SK-N-SH treated with all-trans-retinoic acid at 6 μM for 48 hours (cell line): ENCODE results near the gene NFAT5.

Source experiments
- ATAC-seq: fragments of 200-7000 bp; cut with Tn5 transposase; 3 replicates; pipeline ENCODE4 v1.9.1; 2020; ENCODE audit warnings: mild to moderate bottlenecking, moderate library complexity
- BACH2 ChIP-seq: fragments of 250-450 bp; sonication (Bioruptor Pico); IDR thresholded peaks from 2 replicates; pipeline ENCODE4 v1.9.0; 2021; ENCODE audit warnings: mild to moderate bottlenecking, borderline replicate concordance
- ESRRG ChIP-seq: fragments of 250-450 bp; sonication (Bioruptor Pico); IDR thresholded peaks from 2 replicates; pipeline ENCODE4 v1.6.1; 2021; ENCODE audit warnings: mild to moderate bottlenecking
- GLIS3 ChIP-seq: fragments of 250-450 bp; sonication (Bioruptor Pico); IDR thresholded peaks from 2 replicates; pipeline ENCODE4 v1.5.0; 2020; ENCODE audit warnings: mild to moderate bottlenecking, moderate library complexity
- ISL1 ChIP-seq: fragments of 250-450 bp; sonication (Bioruptor Pico); IDR thresholded peaks from 2 replicates; pipeline ENCODE4 v2.1.2; 2022; ENCODE audit warnings: mild to moderate bottlenecking, moderate library complexity
- OSR1 ChIP-seq: fragments of 250-450 bp; sonication (Bioruptor Pico); IDR thresholded peaks from 2 replicates; pipeline ENCODE4 v1.8.0; 2022; ENCODE audit warnings: moderate library complexity, mild to moderate bottlenecking, inconsistent platforms
- RARB ChIP-seq: fragments of 250-450 bp; sonication (Bioruptor Pico); IDR thresholded peaks from 2 replicates; pipeline ENCODE4 v1.8.0; 2021; ENCODE audit warnings: mild to moderate bottlenecking, moderate library complexity
- SNAI2 ChIP-seq: fragments of 250-450 bp; sonication (Bioruptor Pico); IDR thresholded peaks from 2 replicates; pipeline ENCODE4 v1.5.0; 2020; ENCODE audit warnings: mild to moderate bottlenecking, moderate library complexity
- TCF4 ChIP-seq: fragments of 250-450 bp; sonication (Bioruptor Pico); IDR thresholded peaks from 2 replicates; pipeline ENCODE4 v1.8.0; 2021; ENCODE audit warnings: mild to moderate bottlenecking, moderate library complexity, borderline replicate concordance
- ZC3H10 ChIP-seq: fragments of 250-450 bp; sonication (Bioruptor Pico); IDR thresholded peaks from 2 replicates; pipeline ENCODE4 v1.5.1; 2021; ENCODE audit warnings: mild to moderate bottlenecking, moderate library complexity
- ZNF565 ChIP-seq: fragments of 450-650 bp; formaldehyde crosslinking; conservative IDR thresholded peaks from 2 replicates; pipeline ENCODE4 v1.5.0; 2020; ENCODE audit warnings: low read depth, mild to moderate bottlenecking, moderate library complexity
- ZNF70 ChIP-seq: fragments of 450-650 bp; formaldehyde crosslinking; IDR thresholded peaks from 2 replicates; pipeline ENCODE4 v1.5.0; 2020; ENCODE audit warnings: mild to moderate bottlenecking, moderate library complexity
- ZNF8 ChIP-seq: fragments of 450-650 bp; formaldehyde crosslinking; IDR thresholded peaks from 2 replicates; pipeline ENCODE4 v1.5.0; 2020; ENCODE audit warnings: mild to moderate bottlenecking, moderate library complexity
- TF ChIP-seq, protein P1 (sequence below): fragments of 250-450 bp; sonication (Bioruptor Pico); IDR thresholded peaks from 2 replicates; pipeline ENCODE4 v1.8.0; 2020; ENCODE audit warnings: mild to moderate bottlenecking, moderate library complexity, borderline replicate concordance
- TF ChIP-seq, protein P2 (sequence below): fragments of 250-450 bp; sonication (Bioruptor Pico); IDR thresholded peaks from 2 replicates; pipeline ENCODE4 v1.5.1; 2021; ENCODE audit warnings: mild to moderate bottlenecking, moderate library complexity
- TF ChIP-seq, protein P3 (sequence below): fragments of 250-450 bp; sonication (Bioruptor Pico); IDR thresholded peaks from 2 replicates; pipeline ENCODE4 v1.5.0; 2020; ENCODE audit warnings: mild to moderate bottlenecking, moderate library complexity
- TF ChIP-seq, protein P4 (sequence below): fragments of 250-450 bp; sonication (Bioruptor Pico); IDR thresholded peaks from 2 replicates; pipeline ENCODE4 v1.8.0; 2021; ENCODE audit warnings: low read depth, mild to moderate bottlenecking, moderate library complexity, borderline replicate concordance
- TF ChIP-seq, protein P5 (sequence below): fragments of 250-450 bp; sonication (Bioruptor Pico); IDR thresholded peaks from 2 replicates; pipeline ENCODE4 v1.5.1; 2020; ENCODE audit warnings: low read depth, mild to moderate bottlenecking, moderate library complexity

Gene NFAT5

DNA sequence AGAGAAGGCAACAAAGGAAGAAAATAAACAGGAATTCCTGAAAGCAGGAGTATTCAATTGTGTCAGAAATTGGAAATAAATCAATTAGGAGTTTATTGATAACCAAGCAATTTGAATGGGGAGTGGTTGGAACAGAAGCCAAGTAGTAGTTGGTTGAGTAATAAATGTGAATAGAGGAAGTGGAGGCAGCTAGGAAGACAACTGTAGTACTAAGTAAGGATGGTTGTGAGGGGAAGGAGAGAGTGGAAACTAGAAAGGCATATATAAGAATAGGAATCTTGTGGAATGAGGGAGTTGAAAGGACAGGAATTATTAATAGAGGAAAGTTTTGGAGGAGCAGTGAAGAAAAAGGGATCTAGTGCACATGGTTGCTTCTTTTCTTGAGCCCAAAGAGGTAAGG, 34.4 kb downstream of the NFAT5 start:
- ATAC-seq: no peak
- TF ChIP-seq ESRRG: no peak
- no peak for TF ChIP-seq BACH2 (CRISPR knock-in tag)
- TF ChIP-seq ZNF565 (CRISPR knock-in tag): no peak
- no peak for TF ChIP-seq ZNF8 (CRISPR knock-in tag)
- no peak for TF ChIP-seq OSR1 (CRISPR knock-in tag)
- TF ChIP-seq ZC3H10 (CRISPR knock-in tag): no peak
- no peak for TF ChIP-seq GLIS3 (CRISPR knock-in tag)
- no peak for TF ChIP-seq TCF4 (CRISPR knock-in tag)
- TF ChIP-seq, protein P1, sequence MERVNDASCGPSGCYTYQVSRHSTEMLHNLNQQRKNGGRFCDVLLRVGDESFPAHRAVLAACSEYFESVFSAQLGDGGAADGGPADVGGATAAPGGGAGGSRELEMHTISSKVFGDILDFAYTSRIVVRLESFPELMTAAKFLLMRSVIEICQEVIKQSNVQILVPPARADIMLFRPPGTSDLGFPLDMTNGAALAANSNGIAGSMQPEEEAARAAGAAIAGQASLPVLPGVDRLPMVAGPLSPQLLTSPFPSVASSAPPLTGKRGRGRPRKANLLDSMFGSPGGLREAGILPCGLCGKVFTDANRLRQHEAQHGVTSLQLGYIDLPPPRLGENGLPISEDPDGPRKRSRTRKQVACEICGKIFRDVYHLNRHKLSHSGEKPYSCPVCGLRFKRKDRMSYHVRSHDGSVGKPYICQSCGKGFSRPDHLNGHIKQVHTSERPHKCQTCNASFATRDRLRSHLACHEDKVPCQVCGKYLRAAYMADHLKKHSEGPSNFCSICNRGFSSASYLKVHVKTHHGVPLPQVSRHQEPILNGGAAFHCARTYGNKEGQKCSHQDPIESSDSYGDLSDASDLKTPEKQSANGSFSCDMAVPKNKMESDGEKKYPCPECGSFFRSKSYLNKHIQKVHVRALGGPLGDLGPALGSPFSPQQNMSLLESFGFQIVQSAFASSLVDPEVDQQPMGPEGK: no peak
- no peak for TF ChIP-seq RARB (CRISPR knock-in tag)
- no peak for TF ChIP-seq SNAI2 (CRISPR knock-in tag)

DNA sequence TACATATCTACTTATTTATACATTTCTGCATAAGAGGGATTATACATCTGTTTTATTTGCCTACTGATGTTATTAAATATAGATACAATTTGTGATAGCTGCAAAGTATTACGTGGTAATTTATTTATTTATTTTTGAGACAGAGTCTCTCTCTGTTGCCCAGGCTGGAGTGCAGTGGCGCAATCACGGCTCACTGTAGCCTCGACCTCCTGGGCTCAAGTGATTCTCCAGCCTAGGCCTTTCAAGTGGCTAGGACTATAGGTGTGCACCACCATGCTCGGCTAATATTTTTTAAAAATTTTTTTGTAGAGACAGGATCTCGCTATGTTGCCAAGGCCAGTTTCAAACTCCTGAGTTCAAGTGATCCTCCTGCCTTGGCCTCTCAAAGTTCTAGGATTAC, 35.5 kb downstream of the NFAT5 start:
- TF ChIP-seq ZNF8 (CRISPR knock-in tag) (no peak), ZC3H10 (CRISPR knock-in tag) (no peak), OSR1 (CRISPR knock-in tag) (no peak), BACH2 (CRISPR knock-in tag) (no peak)
- TF ChIP-seq, protein P2, sequence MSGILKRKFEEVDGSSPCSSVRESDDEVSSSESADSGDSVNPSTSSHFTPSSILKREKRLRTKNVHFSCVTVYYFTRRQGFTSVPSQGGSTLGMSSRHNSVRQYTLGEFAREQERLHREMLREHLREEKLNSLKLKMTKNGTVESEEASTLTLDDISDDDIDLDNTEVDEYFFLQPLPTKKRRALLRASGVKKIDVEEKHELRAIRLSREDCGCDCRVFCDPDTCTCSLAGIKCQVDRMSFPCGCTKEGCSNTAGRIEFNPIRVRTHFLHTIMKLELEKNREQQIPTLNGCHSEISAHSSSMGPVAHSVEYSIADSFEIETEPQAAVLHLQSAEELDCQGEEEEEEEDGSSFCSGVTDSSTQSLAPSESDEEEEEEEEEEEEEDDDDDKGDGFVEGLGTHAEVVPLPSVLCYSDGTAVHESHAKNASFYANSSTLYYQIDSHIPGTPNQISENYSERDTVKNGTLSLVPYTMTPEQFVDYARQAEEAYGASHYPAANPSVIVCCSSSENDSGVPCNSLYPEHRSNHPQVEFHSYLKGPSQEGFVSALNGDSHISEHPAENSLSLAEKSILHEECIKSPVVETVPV: no peak
- TF ChIP-seq, protein P3, sequence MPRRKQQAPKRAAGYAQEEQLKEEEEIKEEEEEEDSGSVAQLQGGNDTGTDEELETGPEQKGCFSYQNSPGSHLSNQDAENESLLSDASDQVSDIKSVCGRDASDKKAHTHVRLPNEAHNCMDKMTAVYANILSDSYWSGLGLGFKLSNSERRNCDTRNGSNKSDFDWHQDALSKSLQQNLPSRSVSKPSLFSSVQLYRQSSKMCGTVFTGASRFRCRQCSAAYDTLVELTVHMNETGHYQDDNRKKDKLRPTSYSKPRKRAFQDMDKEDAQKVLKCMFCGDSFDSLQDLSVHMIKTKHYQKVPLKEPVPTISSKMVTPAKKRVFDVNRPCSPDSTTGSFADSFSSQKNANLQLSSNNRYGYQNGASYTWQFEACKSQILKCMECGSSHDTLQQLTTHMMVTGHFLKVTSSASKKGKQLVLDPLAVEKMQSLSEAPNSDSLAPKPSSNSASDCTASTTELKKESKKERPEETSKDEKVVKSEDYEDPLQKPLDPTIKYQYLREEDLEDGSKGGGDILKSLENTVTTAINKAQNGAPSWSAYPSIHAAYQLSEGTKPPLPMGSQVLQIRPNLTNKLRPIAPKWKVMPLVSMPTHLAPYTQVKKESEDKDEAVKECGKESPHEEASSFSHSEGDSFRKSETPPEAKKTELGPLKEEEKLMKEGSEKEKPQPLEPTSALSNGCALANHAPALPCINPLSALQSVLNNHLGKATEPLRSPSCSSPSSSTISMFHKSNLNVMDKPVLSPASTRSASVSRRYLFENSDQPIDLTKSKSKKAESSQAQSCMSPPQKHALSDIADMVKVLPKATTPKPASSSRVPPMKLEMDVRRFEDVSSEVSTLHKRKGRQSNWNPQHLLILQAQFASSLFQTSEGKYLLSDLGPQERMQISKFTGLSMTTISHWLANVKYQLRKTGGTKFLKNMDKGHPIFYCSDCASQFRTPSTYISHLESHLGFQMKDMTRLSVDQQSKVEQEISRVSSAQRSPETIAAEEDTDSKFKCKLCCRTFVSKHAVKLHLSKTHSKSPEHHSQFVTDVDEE (CRISPR knock-in tag): no peak
- TF ChIP-seq, protein P4, sequence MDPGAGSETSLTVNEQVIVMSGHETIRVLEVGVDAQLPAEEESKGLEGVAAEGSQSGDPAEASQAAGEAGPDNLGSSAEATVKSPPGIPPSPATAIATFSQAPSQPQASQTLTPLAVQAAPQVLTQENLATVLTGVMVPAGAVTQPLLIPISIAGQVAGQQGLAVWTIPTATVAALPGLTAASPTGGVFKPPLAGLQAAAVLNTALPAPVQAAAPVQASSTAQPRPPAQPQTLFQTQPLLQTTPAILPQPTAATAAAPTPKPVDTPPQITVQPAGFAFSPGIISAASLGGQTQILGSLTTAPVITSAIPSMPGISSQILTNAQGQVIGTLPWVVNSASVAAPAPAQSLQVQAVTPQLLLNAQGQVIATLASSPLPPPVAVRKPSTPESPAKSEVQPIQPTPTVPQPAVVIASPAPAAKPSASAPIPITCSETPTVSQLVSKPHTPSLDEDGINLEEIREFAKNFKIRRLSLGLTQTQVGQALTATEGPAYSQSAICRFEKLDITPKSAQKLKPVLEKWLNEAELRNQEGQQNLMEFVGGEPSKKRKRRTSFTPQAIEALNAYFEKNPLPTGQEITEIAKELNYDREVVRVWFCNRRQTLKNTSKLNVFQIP: no peak
- TF ChIP-seq, all 23 proteins: peak for 0

DNA sequence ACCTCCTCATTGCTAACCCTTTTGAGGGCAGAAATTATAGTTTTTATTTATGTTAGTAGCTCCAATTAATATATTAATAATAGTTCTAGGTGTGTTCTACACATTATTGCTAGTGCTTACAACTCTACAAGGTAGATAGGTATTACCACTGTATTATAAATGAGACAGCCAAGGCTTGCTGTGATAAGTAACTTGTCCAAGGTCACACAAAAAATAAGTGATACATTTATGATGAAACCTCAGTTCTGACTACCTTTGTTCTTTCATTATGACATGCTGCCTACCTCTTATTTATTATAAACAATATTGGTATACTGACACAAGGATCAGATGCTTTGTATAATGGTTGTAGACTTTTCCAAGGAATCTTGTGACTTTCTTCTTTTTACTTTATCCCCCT, 41.2 kb downstream of the NFAT5 start:
- TF ChIP-seq ZNF70 (CRISPR knock-in tag): no peak
- TF ChIP-seq, protein P1: no peak
- TF ChIP-seq, protein P2: no peak
- TF ChIP-seq RARB (CRISPR knock-in tag): no peak
- no peak for TF ChIP-seq ISL1 (CRISPR knock-in tag)
- no peak for TF ChIP-seq SNAI2 (CRISPR knock-in tag)
- TF ChIP-seq, protein P5, sequence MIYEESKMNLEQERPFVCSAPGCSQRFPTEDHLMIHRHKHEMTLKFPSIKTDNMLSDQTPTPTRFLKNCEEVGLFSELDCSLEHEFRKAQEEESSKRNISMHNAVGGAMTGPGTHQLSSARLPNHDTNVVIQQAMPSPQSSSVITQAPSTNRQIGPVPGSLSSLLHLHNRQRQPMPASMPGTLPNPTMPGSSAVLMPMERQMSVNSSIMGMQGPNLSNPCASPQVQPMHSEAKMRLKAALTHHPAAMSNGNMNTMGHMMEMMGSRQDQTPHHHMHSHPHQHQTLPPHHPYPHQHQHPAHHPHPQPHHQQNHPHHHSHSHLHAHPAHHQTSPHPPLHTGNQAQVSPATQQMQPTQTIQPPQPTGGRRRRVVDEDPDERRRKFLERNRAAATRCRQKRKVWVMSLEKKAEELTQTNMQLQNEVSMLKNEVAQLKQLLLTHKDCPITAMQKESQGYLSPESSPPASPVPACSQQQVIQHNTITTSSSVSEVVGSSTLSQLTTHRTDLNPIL: no peak
- no peak for ATAC-seq

More for the DNA sequence above, 35.5 kb downstream of the NFAT5 start:
- no peak for ATAC-seq
